DMS79 (cell line): ENCODE measurements around the gene SPTB.

Experiments
- DNase-seq: peaks from one replicate; lab custom pipeline; 2025; lab: John Stamatoyannopoulos, UW

The SPTB gene

GRCh38 chr14:64748995-64749714, 130.6 kb downstream of the SPTB start:
- DNase-seq = no peak

GRCh38 chr14:64748521-64748920, 131.2 kb downstream of the SPTB start:
- no peak for DNase-seq

DNA sequence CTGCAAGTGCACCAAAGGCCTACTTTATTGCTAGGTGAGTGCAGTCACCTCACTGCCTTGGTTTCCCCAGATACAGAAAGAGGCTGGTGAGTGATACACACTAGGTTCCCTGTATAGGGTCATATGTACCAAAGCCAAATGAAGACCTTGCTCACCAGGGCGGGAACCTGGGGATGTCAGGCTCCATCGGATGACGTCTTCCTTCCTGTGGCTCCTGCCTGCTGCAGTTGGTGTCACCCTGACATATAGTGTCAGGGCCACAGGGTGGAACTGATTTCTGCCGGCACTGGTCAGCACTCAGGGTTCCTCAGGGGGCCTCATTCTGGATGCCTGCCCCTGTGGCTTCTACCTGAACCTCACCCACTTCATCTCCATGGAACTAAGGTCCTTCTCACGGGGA, 132.4 kb downstream of the SPTB start:
- DNase-seq = no peak

- DNase-seq = no peak
These were observed 133.1 kb downstream of the SPTB start for GRCh38 chr14:64746298-64747250.

DNA sequence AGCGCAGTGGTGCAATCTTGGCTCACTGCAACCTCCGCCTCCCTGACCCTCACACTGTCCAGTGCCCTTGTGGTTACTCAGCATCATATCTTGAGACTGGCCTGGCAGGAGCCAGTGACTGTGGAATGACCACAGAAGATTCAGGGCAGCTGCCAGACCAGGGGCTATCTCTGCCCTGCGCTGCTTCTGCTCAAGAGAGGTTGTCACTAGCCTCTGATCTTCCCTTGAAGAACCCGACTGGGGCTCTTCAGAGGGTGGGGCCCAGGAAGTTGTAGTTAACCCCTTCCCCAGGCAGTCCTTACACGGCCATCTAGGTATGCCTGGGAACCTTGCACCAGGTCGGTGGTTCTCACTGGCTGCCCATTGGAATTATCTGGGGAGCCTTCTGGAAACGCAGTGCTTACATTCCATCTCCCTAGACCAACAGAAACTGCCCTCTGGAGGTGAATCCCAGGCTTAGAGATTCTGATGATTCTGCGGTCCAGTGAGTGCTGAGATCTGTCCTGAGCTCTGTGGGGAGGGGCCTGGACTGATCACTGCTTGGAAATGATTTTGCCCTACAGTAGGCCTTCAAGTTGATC, 134.1 kb downstream of the SPTB start:
- no peak for DNase-seq

GRCh38 chr14:64743061-64743460, 136.6 kb downstream of the SPTB start:
- no peak for DNase-seq

- no peak for DNase-seq
These were observed 137.7 kb downstream of the SPTB start for GRCh38 chr14:64741961-64742360.

- DNase-seq = no peak
These were observed 138.5 kb downstream of the SPTB start for GRCh38 chr14:64741200-64741599.

DNA sequence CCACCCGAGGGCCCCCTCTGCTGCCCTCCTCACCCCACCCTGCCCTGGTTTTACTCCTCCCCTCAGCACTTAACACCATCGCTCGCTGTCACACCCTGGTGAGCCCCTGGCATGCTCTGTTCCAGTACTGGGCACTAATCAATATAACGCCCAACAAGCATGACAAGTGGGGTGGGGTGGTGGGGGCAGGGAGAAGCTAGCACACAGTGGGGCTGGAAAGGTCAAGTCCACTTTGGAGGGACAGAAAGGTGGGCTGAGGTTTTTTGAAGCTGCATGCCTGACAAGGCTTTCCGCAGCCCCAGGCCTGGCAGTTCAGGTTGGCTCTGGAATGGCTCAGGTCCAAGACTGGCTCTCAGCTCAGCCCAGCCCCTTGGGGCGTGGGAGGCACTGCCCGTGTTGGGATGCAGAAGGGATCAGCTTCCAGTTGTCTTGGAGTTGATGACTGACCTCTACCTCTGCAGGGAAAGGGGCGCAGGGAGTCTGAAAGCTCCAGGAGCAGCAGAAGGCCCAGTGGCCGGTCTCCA, 141.4 kb downstream of the SPTB start:
- DNase-seq = no peak

GRCh38 chr14:64737391-64738280, 142.1 kb downstream of the SPTB start:
- no peak for DNase-seq

DNA sequence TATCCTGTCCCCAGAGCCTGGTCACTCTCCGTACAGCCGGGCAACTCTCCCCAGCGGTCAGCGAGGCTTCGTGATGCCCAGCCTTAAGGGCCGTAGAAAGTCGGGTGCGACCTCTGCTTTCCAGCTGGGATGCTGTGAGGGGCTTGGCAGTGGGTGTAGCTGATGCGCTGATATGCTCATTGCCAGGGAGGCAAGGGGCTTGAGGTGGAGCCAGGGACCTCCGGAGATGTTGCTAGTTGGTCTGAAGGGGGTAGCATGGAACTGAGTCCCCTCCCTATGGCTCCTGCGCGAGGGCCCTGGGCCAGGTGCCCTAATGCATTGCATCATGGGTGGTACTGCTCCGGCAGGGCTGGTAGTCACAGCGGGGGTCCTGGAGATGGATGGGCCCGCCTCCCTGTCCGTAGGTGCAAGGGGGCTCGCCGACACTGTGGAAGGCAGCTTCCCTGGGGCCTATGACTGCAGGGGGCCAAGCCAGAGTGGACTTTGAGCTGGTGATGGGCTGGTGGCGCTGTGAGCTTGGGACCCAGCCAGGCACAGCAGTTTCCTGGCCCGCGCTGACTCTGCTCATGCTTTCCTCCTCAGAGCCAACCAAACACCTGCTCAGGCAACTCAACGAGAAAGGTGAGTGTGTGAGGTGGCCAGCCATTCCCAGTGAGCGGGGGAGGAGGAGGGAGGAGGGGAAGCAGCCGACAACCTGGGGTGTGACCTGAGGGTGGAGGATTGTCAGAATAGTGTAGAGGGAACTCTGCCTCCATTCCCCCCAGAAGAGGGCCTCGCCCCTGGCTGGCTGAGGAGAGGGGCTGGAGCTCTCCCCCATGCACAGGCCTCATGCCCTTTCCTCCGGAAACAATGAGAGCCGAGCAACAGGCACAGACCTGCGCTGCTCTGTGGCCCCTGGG, 143.2 kb downstream of the SPTB start:
- peak; percentile 87 for DNase-seq

- DNase-seq = peak; percentile 98
These were observed 144.7 kb downstream of the SPTB start for GRCh38 chr14:64734990-64735389.

GRCh38 chr14:64733899-64734298, 145.8 kb downstream of the SPTB start:
- DNase-seq = no peak

DNA sequence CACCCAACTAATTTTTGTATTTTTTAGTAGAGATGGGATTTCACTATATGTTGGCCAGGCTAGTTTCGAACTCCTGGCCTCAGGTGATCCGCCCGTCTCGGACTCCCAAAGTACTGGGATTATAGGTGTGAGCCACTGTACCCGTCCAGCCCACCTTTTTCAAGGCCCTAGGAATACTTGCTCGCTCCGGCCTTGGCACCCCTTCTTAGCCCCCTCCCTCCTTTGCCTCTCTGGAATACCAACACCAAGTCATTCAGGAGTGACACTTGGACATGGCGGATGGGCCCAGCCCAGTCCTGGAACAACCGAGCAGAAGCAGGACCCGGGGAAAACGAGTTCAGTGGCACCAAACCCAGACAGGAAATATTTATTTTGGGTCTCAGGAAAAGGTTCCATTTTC, 146.4 kb downstream of the SPTB start:
- DNase-seq = no peak

DNA sequence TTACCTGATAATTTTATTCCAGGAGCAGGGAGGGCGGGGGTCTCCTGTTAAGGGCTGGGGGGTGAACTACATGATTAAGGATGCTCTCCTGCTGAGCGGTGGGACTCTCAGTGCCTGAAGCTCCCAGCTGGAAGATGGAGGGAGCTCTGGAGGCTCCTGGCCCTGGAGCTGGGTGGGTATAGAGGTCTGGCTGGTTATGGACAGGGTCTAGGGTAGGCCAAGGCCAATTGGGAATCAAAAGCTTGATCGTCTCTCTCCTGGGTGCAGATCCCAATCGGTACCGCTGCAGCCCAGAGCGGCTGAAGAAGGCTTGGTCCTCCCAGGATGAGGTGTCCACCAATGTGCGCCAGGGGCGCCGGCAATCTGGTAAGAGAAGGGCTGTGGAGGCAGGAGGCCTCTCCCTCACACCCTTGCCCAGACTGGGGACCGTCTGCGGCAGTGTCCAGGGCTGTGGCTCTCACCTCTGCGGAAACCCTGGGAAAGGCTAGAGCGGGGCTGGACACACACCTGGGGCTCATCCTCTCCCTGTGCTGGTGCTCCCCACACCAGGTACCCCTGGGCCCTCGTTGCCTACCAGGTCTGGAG, 147.1 kb downstream of the SPTB start:
- DNase-seq = no peak

- DNase-seq = no peak
These were observed 147.6 kb downstream of the SPTB start for GRCh38 chr14:64732066-64732465.

DNA sequence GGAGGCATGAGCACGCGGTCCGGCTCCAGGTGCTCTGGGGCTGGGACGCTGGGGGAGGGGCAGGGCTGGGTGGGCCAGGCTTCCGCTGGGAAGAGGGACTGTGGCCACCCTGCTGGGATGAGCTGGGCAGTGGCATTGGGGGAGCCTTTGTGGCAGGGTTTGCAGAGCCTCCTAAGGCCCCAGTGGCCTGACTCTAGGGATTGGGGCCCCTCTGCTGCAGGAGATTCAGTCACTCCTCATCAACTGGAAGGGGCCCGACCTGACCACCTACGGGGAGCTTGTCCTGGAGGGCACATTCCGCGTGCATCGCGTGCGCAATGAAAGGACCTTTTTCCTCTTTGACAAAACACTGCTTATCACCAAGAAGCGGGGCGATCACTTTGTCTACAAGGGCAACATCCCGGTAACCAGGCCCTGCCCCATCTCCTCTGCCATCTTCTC, 148.5 kb downstream of the SPTB start:
- no peak for DNase-seq

DNA sequence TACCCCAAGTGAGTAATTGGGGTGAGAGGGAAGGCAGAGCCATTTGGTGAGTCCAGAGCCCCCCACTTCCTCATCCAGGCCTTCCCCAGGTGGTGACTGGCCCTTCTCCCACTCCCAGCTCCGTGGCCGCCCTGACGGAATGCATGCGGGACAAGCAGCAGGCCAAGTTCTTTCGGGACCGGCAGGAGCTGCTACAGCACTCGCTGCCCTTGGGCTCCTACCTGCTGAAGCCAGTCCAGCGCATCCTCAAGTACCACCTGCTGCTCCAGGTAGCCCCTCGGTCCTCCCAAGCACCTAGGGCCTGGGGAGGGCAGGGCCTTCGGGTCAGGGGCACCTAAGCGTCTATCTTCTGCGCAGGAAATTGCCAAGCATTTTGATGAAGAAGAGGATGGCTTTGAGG, 149.0 kb downstream of the SPTB start:
- no peak for DNase-seq

GRCh38 chr14:64730061-64730440, 149.7 kb downstream of the SPTB start:
- DNase-seq = no peak
